ENCODE measurements around the gene PARVB.

Gene PARVB

DNA sequence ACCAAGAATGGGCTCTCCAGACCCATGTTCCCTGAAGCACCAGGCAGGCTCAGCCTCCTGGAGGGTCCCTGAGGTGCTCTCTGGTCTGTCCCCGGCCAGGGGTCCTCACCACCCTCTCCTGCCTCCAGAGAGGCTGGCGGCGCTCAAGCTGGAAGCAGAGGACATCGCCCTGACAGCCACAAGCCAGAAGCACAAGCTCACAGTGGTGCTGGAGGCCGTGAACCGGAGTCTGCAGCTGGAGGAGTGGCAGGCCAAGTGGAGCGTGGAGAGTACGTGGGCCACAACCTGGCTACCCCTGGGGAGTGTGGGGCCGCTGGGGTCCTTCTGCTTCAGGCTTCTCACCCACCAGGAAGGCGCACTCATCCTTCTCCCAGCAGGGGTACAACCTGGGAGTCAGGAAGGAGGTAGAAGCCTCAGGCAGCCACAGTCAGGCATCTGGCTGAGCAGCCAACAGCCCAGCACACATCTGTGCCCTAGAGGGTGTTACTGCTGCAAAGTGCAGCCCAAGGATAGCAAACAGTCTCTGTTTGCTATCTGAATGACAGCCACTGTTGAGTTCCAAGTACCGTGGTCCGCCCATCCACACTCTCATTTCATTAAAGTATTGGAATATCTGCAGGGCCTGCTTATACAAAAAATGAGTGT lies 165.0 kb downstream of the PARVB start:
- no peak for DNase-seq

- no peak for DNase-seq
These were observed 166.4 kb downstream of the PARVB start for GRCh38 chr22:44190381-44190976.

- no peak for DNase-seq
These were observed 166.9 kb downstream of the PARVB start for GRCh38 chr22:44191036-44191454.

GRCh38 chr22:44192098-44192815 lies 168.2 kb downstream of the PARVB start:
- peak; percentile 2 for DNase-seq

DNA sequence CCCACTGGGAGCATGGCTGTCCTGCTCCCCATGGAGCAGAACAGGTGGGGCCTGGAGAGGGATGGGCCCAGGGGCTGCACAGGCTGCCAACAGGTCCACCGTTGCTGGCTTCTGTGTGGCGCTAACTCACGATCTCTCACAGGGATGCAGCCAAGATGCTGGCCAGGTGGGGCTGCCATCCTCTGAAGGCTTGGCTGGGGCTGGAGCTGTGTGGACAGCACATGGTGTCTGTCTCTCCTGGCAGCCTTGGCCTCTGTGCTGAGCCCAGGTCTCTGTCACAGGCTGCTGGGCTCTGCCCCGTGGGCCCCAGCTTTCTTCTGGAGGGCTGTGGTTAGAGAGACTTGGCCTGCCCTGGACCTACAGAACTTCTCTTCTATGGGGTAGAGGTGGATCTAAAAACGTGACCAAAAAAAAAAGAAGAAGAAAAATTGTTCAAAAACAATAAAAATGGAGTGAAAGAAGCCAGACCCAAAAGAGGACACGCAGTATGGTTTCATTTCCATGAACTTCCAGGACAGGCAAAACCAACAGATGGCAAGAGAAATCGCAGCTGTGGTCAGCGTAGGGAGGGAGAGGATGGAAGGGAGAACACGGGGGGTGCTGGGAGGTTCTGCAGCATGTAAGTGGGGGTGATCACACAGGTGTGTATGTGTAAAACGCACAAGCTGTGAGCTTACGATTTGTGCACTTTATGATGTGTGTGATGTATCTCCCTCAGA lies 168.9 kb downstream of the PARVB start:
- DNase-seq: no peak

- DNase-seq: no peak
These were observed 169.4 kb downstream of the PARVB start for GRCh38 chr22:44193535-44193891.

DNA sequence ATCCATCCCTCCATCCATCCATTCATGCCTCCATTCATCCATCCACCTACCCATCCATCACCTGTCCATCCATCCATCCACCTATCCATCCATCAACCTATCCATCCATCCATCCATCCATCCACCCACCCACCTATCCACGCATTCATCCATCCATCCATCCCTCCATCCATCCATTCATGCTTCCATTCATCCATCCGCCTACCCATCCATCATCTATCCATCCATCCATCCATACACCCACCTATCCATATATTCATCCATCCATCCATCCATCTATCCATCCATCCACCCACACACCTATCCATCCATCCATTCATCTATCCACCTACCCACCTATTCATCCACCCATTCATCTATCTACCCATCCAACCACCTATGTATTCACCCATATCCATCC lies 170.5 kb downstream of the PARVB start:
- no peak for DNase-seq

DNA sequence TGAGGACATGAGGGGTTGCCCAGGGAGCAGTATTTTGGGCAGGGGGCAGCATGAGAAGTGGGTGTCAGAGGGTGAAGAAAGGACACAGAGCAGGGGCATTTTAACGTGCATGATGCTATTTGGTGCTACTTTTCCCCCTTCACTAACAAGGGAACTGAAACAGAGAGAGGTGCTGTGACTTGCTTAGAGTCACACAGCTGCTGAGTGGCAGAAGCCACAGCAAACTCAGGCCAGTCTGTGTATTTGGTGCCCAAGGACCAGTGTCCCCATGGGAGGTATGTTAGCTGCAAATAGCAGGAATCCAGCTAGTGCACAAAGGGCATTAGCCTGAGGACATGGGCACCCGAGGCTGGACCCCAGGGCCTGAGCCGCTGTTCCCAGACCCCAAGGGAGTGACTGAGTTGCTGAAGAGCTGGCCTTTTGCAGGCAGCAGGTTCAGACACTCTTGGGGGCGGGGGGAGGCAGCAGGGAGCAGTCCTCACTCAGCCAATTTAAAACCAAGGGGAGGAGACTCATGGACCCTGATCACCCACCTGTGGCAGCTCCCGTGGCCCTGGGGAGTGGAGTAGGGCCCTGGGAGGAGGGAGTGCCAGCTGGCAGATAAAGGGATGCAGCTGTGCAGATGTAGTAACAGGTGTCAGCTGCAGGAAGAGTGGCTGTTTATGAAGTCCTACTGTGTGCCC lies 171.2 kb downstream of the PARVB start:
- DNase-seq: no peak

DNA sequence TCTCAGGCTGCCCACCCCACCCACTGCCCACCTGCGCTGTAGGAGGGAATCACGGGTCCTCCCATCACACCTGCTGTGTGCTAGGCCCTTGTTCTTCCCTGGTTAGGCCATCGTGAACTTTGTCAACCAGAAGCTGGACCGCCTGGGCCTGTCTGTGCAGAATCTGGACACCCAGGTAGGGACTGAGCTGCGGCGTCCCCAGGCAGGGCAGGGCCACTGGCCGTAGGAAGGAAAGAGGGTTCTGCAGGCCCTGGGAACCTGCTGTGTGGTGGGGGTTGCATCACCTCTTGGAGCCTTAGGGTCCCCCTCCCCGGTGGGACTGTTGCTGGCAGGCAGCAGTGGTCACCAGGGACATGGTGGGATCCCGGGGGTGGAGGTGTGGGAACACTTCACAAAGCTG lies 172.1 kb downstream of the PARVB start:
- DNase-seq: no peak

GRCh38 chr22:44196731-44197131 lies 172.6 kb downstream of the PARVB start:
- no peak for DNase-seq

- DNase-seq: no peak
These were observed 173.2 kb downstream of the PARVB start for GRCh38 chr22:44197271-44197670.

GRCh38 chr22:44199164-44199563 lies 175.1 kb downstream of the PARVB start:
- DNase-seq: no peak

DNA sequence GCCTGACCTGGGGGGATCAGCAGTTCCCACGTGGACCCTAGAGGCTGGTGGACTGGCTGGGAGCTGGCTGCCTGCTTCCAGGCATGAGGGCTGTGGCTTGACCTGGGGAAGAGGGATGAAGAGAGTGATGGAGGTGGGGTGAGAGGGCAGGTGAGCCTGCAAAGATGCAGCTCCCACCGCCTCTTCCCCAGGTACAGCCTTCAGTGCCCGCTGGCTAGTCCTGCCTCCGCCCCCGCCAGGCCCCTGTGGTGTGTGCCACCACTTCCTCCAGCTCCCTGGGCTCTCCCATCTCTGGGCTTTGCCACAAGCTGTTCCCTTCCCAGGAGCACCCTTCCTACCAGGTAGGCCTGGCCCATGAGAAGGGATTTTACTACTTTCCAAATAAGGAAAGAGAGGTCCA lies 175.8 kb downstream of the PARVB start:
- DNase-seq: no peak

DNA sequence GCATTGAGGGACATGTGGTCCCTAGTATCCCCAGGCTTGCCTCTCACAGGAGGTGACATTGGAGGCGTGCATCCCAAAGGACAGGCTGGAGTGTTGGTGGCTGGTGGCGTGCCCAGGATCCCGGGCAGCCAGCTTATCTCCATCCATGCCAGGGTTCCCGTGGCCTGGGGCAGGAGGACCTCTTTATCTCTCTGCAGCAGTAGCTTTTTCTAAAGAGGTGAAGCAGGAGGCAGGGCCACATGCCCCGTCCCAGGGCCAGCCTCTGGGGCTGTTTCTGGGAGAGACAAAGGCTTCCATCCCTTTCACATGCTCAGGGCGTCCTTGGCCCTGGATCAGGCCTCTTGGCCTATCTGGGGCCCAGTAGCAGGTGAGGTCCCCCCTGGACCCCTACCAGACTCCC lies 176.3 kb downstream of the PARVB start:
- no peak for DNase-seq

DNA sequence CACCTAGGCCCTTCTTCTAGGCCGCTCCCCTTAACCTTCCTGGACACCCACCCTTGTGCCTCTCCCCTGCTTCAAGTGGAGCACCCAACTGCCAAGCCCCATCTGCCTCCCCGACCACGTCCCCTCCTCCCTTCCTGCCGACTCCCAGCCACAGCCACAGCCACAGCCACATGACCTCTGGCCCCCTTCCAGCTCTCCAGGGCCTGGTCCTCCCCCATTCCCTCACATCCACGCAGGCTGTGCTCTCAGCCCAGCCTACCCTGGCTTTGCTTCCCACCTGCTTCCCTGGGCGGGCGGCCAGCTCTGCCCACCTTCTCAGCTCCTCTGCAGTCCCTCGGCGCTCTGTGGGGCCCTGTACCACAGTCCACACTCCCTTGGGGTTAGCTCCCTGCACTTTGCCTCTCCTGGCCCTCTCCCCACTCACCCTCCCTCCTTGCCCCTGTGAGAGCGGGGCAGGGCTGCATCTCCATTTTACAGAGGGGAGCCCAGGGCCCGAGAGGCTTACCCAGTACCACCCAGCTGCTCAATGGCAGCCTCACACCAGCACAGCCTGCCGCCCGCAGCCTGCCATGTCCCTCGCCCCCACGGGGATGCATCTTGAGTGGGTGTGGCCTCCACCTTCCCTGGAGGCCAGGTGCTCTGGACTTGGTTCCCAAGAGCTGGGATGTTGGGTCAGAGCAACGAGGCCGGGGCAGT lies 176.9 kb downstream of the PARVB start:
- no peak for DNase-seq

- no peak for DNase-seq
These were observed 177.6 kb downstream of the PARVB start for GRCh38 chr22:44201665-44202064.

DNA sequence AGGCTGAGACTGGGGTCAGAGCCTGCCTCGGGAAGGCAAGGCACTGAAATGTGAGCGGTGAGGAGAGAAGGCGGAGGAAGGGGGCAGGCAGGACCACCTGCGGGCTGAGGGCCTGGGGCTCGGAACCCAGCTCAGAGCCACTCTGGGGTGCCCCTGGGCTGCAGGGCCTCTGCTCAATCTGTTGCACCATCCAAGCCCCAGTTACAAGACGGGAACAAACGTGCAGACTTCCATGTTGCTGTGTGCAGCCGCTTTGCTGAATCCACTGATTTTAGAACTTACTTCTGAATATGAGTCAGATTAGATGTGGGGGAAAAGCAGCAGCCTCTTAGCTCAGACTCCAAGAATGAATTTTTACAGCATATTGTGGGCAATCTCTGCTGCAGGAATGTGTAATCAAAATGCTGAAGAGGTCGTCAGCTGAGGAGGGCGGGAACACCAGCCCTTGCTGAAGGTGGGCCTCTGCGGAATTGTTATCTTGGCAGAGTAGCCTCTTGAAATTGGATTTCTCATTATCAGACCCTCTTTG lies 178.2 kb downstream of the PARVB start:
- no peak for DNase-seq

DNA sequence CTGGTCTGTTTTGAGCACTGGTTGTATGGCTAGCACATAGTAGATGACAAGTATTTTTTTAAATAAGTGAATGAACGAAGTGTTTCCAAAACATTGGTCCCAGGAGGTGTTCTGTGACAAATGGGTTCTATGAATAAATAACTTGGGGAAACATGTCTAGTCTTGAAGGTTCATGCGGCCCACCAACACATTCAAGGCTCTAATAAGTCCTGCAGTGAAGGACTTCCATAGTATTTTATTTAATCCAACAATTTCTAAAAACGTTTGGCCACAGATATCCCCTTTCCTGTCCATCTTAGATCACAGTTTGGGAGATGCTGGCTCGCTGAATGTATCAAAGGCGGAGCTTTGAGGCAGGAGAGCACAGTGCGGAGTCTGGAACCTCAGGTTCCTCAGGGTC lies 179.1 kb downstream of the PARVB start:
- DNase-seq: no peak

GRCh38 chr22:44204739-44205515 lies 180.8 kb downstream of the PARVB start:
- DNase-seq: no peak

DNA sequence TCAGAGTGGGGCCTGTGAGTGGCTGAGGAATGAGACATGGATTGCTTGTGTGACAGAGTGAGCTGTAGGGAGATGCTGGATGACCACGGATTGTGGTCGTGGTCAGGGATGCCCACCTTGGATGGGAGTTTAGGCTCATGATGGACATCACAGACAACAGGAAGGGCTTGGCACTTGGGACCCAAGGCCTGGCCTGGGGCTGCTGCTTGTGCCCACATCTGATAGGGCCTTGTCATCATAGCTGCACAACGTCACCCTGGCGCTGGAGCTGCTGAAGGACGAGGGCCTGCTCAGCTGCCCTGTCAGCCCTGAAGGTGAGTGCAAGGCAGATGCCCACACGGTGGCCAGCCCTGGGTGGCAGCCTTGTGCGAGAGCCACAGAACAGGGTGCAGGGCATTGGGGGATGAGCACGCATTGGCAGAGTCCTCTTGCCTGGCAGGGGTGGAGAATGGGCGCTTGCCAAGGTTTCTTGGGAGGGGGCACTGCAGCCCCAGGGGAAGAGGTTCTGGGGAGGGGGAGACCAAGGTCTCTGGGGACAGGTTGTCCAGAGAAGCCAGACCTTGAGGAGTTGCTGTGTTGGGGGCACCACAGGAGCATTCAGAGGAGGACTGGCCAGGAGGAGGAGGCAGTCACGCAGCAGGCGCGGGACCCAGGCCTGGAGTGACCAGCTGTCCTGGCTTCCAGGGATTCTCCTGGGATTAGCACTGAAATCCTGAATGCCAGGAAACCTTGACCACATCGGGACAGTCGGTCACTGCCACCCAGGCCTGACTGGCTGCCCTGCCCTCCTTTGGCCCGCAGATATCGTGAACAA lies 181.6 kb downstream of the PARVB start:
- no peak for DNase-seq

- no peak for DNase-seq
These were observed 182.2 kb downstream of the PARVB start for GRCh38 chr22:44206330-44206645.

Data from DMS 273 treated with DMSO at 0.1 percent for 48 hours (cell line).